CD4-positive, alpha-beta T cell treated with Interleukin-17A for 4 hours (primary cell): Measurements from ENCODE around the gene C5.
"Not testable (repeated sequence)": the region's sequence is repeated elsewhere in the genome, so short reads cannot be mapped to it uniquely, and the experiment has no call there.

ENCODE experiments used
- DNase-seq: peaks from one replicate; pipeline ENCODE4 v3.0.0-alpha.2; 2020; ENCODE audit warnings: mixed read lengths

Gene C5

GRCh38 chr9:121050128-121050988, at the start of gene C5:
C5 (minus strand) TSS chr9:121050275; CDS start chr9:121050246, 29 bp downstream.
- DNase-seq: no peak

DNA sequence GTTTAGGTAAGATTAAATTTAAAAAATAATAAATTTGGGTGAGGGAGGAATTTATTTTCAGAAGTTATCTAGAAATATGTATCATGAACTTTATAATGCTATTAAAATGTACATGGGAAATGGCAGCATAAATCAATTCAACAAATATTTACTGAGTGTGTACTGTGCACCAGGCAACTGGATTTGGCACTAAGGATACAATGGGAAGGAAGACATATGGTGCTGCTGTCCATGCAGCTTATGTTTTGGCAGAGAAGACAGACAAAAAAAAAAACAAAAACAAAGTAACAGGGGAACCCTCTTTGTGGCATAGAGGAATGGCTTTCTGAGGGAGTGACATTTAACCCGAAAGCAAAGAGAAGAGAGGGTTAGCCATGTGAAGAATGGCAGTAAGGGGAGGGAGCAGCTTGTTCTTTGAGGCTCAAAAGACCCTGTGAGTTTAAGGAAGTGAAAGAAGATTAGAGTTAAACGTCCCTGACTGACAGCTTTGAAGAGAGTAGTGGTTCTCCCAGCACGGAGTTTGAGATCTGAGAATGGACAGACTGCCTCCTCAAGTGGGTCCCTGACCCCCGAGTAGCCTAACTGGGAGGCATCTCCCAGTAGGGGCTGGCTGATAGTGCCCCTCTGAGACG, 48.6 kb upstream of the C5 start:
- DNase-seq: no peak

- DNase-seq: no peak
Measured at GRCh38 chr9:121095057-121095456, 45.0 kb upstream of the C5 start.

DNA sequence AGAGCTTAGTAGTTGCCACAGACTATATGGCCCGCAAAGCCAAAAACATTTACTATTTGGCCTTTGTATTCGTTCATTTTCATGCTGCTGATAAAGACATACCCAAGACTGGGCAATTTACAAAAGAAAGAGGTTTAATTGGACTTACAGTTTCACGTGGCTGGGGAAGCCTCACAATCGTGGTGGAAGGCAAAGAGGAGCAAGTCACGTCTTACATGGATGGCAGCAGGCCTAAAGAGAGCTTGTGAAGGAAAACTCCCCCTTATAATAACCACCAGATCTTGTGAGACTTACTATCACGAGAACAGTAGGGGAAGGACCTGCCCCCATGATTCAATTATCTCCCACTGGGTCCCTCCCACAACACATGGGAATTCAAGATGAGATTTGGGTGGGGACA, 40.7 kb upstream of the C5 start:
- not testable (repeated sequence) for DNase-seq

GRCh38 chr9:121088576-121088975, 38.5 kb upstream of the C5 start:
- no peak for DNase-seq

DNA sequence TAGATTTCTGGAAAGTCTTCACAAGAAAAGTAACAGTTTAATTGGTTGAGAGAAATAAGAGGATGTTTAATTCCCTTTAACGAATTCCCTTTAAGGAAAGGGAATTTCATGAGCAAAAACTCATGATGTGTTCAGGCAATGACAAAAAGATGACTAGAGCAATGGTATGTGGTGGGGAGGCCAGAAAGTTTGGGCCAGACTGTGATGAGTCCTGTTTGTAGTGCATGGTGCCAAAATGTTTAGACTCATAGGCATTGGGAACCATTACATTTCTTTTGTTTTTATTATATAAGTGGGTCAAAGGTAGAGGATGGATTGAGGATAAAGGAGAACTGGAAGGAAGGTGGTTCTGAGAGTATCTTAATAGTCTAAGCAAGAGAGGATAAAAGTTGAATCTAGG, 35.6 kb upstream of the C5 start:
- DNase-seq: no peak

- no peak for DNase-seq
Measured at GRCh38 chr9:121082075-121082474, 32.0 kb upstream of the C5 start.

DNA sequence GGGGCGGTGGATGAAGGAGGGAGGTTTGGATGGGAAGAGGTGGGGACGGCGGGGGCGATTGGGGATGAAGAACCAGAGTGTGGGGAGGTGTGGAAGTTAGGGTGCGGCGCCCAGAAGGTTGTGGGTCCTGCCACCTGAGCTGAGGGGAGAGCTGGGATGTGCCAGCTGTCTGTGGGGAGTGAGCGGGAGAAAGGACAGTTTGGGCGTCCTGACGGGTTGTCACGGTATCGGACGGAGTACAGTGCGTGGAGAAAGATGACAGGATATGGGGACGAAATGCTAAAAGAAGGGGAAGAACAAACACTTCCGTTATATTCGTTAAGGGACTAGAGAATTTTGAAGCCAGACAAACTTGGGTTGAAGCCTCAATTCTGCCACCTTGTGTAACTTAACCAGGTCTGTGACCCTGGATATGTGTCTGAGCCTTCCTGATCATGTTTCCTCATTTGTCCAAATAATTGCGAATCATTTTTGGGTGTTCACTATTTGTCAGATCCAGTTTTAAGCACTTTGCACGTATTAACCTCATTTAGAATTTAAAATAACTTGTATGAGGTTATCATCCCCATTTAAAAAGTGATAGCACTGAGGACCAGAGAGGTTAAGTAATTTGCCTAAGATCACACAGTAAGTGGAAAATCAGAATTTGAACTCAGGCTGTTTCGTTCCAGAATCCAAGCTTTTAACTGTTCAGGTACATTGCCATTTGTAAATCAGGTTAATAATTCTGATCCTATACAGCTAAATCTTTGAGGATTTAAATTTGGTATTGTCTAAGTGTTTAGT, 25.4 kb upstream of the C5 start:
- peak; percentile 34 for DNase-seq

DNA sequence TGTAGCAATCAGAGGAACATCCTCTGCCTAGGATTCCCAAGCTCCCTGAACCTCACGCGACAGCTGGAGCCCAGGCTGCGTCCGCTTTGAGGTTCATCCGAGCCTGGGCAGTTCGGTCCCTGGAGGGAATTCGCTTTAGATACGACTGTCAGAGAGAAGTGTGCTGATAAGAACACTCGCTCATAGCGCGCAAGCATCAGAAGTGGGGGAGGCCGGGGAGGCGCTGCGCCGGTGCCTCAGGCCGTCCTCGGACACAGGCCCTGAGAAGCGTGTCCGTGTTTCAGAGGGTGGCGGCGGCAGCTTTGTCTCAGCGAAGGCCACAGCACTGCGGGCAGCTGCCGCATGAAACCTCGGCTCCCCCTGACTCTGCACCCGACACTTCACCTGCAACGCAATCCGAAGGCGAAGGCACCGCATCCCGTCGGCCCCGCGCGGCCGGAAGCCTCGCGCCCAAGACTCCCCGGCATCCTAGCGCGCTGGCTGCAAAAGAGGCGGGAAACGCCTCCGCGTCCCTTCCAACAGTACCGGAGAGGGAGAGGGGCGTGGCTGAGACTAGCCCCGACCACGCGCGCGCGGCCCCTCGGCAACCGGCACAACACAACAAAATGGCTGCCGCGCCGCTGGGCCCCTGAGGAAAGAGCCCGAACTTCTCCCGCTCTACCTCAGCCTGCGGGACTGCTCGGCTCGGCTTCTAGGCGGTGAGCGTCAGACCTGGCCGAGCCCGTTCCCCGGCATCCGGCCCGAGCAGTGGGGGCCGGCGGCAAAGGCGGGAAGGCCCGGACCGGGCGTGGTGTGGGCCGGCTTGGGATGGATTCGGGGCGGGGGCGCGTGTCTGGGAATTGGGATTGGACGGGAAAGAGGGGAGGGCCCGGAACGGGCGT, 24.5 kb upstream of the C5 start, which contains the start of gene CNTRL:
Gene CNTRL (plus strand): TSS at position 586 of the 881 bp plus-strand sequence. CDS start 13,372 bp downstream, outside the sequence.
- DNase-seq: peak; percentile 90

GRCh38 chr9:121073038-121073437, 23.0 kb upstream of the C5 start:
- no peak for DNase-seq

- DNase-seq: peak; percentile 49
Measured at GRCh38 chr9:121071756-121072421, 21.8 kb upstream of the C5 start.

DNA sequence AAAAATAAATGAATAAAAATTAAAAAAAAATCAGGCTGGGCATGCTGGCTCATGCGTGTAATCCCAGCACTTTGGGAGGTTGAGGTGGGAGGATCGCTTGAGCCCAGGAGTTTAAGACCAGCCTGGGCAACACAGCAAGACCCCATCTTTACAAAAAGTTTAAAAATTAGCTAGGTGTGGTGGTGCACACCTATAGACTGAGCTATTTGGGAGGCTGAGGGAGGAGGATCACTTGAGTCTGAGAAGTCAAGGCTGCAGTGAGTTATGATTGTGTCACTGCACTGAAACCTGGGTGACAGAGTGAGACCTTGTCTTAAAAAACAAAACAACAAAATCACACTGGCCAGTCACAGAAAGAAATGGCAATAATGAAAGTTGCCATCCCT, 21.3 kb upstream of the C5 start:
- no peak for DNase-seq

DNA sequence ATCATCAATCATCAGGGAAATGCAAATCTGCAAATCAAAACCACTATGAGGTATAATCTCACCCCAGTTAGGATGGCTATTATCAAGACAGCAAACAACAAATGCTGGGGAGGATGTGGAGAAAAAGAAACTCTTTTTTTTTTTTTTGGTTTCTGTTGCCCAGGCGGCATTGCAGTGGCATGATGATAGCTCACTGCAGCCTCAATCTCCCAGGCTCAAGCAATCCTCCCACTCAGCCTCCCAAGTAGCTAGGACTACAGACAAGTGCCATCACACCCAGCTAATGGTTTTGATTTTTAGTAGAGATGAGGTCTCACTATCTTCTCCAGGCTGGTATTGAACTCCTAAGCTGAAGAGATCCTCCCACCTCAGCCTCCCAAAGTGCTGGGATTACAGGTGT, 19.3 kb upstream of the C5 start:
- no peak for DNase-seq

GRCh38 chr9:121067640-121068039, 17.6 kb upstream of the C5 start:
- DNase-seq: no peak

- DNase-seq: no peak
Measured at GRCh38 chr9:121066850-121067249, 16.8 kb upstream of the C5 start.

- peak; percentile 59 for DNase-seq
Measured at GRCh38 chr9:121059998-121060636, 10.0 kb upstream of the C5 start.

GRCh38 chr9:121059513-121059912, 9.4 kb upstream of the C5 start:
- DNase-seq: no peak

GRCh38 chr9:121057821-121058220, 7.7 kb upstream of the C5 start:
- no peak for DNase-seq

DNA sequence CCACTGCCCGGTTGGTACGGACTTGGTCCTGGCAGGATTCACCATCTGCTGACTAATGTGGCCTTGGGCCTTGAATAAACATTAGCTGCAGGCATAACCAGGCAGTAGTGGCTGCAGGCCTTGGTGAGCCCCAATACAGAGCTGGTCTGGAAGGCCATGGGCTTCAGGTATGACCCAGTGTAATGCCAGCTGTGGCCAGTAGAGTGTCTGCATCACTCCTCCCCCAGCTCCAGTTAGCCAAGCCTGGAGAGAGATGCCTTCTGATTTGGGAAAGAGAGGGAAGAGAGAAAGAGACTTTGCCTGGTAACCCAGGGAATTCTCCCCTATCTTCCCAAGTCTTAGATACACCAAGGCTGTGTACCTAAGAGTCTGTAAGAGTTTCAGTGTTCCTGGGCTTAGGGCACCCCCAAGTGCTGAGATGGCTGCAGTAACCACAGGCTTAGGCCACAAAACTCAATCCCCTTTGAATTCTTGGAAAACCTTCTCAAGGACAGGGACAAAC, 5.6 kb upstream of the C5 start:
- DNase-seq: no peak

DNA sequence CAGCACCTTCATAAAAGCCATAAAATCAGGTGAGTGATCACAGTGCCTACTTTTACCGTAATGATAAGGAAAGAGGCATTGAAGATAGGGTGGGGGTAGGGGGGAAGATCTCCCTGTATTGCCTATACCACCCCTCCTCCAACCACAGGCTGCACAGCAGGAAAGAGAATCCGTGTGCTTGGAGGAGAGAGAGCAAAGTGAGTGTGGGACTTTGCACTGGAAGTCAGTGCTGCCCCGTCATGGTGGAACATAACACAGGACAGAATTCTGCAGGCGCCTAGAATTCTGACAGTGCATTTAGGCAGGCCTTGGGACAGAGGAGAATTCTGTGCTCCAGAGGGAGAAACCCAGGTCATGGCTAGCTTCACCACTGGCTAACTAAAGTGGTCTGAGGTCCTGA, 3.5 kb upstream of the C5 start:
- no peak for DNase-seq

- DNase-seq: no peak
Measured at GRCh38 chr9:121048618-121049017, 1.5 kb downstream of the C5 start.
